Measurements from ENCODE around the gene KIF13A.
"Not testable (repeated sequence)": the region's sequence is repeated elsewhere in the genome, so short reads cannot be mapped to it uniquely, and the experiment has no call there.

The KIF13A gene

DNA sequence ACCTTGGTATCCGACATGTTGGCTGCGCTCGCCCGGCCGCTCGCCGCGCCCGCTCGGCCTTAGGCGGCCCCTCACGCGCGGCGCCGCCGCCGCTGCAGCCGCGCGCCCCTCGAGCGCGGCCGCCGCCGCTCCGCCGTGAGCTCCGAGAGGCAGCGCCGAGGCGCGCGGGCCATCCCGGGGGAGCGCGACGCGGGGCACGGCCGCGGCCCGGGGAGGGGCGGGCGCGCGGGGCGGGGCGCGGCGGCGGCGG is at the start of gene KIF13A:
Gene KIF13A, minus strand, starts transcription at position 189 of the 250 bp plus-strand sequence. Its CDS starts 172 bp downstream, at position 17.
- in situ Hi-C loops (cut with HindIII; ENCODE audit: low pct_ligation_motif_present, low pct_unique_long_range_greater_than_20kb, low sequenced_read_pairs): no loop called here
- DNase-seq: no peak

DNA sequence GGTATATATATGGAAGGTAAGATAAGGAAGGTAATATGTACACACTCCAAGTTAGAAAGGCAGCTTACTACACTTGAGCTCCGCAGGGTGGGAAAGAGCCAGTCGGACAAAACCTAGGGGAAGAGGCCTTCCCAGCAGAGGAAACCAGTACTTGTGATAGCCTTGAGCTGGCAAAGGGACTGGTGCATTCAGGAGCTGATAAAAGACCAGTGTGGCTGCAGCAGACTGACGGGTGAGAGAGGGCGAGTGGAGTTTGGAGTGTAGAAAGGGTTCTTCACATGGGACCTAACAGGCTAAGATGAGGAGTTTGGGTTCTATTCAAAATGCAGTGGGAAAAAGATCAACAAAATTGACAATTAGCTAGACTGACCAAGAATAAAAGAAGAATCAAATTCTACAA is 49.3 kb upstream of the KIF13A start:
- in situ Hi-C loops (cut with HindIII; ENCODE audit: low pct_ligation_motif_present, low pct_unique_long_range_greater_than_20kb, low sequenced_read_pairs): no loop called here
- DNase-seq: no peak

DNA sequence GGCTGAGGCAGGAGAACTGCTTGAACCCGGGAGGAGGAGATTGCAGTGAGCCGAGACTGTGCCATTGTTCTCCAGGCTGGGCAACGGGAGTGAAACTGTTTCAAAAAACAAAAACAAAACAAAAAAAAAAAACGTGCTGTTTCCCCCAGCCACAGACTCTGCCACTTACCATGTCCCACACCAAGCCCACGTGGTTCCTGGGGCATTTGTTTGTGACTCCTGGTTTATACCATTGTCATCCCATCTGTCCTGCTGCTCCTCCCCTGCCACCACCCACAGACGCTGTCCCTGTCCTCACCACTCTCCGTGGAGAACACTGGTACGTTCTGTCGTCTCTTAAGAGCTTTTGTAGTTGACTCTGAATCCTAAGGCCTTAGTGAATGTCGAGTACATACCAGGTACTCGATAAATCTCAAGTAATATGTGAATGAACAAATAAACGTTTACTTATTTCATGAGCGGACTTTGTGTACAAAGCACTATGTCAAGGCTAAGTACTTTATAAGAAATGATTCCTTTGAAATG is 48.0 kb upstream of the KIF13A start:
- DNase-seq: no peak
- in situ Hi-C loops (cut with HindIII; ENCODE audit: low pct_ligation_motif_present, low pct_unique_long_range_greater_than_20kb, low sequenced_read_pairs): no loop called here

DNA sequence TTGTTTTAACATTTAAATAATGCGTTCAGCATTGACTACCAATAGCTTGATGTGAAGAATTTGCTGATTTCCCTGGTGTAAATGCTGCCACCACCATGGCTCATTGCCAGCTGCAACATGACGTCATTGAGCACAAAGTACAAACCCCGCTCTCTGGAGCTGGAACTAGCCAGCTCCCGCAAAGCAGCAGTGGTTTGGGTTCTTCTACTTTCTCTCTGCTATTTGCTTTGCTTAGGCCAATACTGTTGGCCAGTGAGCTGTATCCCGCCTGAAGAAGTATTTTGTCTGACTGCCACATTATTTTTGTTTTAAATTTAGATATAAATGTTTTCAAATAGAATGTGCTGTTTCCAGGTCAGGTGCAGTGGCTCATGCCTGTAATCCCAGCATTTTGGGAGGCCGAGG is 47.4 kb upstream of the KIF13A start:
- in situ Hi-C loops (cut with HindIII; ENCODE audit: low pct_ligation_motif_present, low pct_unique_long_range_greater_than_20kb, low sequenced_read_pairs): no loop called here
- no peak for DNase-seq

DNA sequence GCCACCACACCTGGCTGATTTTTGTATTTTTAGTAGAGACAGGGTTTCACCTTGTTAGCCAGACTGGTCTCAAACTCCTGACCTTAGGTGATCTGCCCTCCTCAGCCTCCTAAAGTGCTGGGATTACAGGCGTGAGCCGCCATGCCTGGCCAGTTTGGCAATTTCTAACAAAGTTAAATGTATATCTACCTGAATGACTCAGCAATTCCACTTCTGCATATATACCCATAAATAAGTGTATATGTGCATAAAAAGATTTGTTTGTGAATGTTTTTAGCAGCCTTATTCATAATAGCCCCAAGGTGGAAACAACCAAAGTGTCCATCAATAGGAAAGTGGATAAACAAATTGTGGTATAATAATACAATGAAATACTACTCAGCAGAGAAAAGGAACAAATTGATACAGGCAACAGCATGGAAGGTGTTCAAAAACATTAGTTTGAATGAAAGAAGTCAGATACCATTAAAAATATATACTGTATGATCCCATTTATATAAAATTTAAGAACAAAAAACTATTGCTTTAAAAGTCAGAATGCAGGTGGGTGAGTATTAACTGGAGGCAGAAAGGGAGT is 44.3 kb upstream of the KIF13A start:
- DNase-seq: no peak
- in situ Hi-C loops (cut with HindIII; ENCODE audit: low pct_ligation_motif_present, low pct_unique_long_range_greater_than_20kb, low sequenced_read_pairs): no loop called here

DNA sequence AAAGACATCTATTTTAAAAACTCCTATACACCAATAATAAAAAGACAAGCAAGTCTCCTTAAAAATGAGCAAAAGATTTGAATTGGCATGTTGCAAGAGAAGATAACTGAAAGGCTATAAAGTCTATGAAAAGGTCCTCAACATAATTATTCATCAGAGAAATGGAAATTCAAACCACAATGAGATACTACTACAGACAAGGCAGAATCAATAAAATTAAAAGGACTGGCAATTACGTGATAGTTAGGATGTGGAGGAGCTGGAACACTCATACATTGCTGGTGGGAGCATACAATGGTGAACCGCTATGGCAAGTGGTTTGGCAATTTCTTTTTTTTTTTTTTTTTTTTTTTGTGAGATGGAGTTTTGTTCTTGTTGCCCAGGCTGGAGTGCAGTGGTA is 43.8 kb upstream of the KIF13A start:
- in situ Hi-C loops (cut with HindIII; ENCODE audit: low pct_ligation_motif_present, low pct_unique_long_range_greater_than_20kb, low sequenced_read_pairs): no loop called here

DNA sequence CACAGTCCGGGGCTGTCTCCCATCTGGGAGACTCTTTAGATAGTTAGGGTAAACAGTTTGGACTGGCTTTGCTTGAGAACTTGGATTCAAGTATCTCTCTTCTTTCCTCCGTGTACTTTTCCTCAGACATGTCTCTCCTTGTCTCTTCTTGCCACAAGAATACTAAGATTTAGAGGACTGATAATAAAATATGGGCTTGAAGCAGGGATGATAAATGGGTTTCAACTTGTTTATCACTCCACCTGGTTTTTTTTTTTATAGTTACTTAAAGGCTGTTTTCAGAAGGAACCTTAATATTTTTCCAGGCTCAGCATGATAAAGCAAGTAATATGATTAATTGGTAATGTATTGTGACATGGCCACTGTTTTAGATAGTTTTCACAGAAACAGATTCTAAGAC is 40.9 kb upstream of the KIF13A start:
- in situ Hi-C loops (cut with HindIII; ENCODE audit: low pct_ligation_motif_present, low pct_unique_long_range_greater_than_20kb, low sequenced_read_pairs): no loop called here
- no peak for DNase-seq

More for the DNA sequence above, 43.8 kb upstream of the KIF13A start:
- DNase-seq: no peak

DNA sequence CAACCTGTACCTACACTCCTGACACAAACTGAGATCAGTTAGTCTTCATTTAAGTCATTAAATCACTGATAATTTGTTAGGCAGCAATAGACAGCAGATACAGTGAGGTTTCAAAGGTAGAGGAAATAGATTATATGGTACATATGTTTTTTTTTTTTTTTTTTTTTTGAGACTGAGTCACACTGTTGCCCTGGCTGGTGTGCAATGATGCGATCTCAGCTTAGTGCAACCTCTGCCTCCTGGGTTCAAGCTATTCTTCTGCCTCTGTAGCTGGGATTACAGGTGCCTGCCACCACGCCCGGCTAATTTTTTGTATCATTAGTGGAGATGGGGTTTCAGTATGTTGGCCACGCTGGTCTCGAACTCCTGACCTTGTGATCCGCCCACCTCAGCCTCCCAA is 38.2 kb upstream of the KIF13A start:
- in situ Hi-C loops (cut with HindIII; ENCODE audit: low pct_ligation_motif_present, low pct_unique_long_range_greater_than_20kb, low sequenced_read_pairs): no loop called here
- peak; percentile 10 for DNase-seq

DNA sequence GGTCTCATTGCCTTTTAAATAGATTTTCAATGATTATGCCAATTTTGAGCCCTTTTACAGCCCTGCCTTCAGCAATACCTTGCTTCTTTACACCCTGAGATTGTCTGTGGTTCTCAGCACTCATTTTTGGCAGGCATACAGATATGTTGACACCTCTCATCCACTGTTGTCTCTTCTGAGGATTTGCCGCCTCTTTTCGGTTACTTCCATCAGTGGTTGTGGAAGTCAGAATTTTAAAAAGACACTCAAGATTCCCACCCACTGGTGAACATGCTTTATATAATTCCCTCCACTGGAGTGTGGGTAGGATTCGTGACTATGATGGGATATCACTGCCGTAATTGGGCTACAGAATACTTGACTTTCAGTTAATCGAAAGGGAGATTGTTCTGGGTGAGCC is 37.4 kb upstream of the KIF13A start:
- in situ Hi-C loops (cut with HindIII; ENCODE audit: low pct_ligation_motif_present, low pct_unique_long_range_greater_than_20kb, low sequenced_read_pairs): no loop called here

DNA sequence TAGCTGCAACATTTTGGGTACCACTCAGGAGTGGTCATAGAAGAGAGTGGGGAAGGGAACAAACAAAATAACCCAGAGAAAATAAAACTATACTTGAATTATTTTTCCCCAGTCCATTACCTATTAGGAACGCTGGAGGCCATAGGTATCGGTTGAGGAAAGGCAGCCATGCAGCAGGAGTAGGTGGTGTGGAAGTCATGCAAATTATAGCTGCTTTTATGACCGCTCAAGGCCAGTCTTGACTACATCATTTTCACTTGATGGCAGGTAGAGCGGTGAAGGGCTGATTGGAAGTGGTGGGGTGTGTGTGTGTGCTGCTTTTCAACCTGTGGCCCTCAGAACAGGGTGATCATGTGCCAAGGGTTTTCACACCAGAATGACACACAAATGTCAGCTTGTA is 36.5 kb upstream of the KIF13A start:
- no peak for DNase-seq
- in situ Hi-C loops (cut with HindIII; ENCODE audit: low pct_ligation_motif_present, low pct_unique_long_range_greater_than_20kb, low sequenced_read_pairs): no loop called here

More for the DNA sequence above, 37.4 kb upstream of the KIF13A start:
- DNase-seq: no peak

DNA sequence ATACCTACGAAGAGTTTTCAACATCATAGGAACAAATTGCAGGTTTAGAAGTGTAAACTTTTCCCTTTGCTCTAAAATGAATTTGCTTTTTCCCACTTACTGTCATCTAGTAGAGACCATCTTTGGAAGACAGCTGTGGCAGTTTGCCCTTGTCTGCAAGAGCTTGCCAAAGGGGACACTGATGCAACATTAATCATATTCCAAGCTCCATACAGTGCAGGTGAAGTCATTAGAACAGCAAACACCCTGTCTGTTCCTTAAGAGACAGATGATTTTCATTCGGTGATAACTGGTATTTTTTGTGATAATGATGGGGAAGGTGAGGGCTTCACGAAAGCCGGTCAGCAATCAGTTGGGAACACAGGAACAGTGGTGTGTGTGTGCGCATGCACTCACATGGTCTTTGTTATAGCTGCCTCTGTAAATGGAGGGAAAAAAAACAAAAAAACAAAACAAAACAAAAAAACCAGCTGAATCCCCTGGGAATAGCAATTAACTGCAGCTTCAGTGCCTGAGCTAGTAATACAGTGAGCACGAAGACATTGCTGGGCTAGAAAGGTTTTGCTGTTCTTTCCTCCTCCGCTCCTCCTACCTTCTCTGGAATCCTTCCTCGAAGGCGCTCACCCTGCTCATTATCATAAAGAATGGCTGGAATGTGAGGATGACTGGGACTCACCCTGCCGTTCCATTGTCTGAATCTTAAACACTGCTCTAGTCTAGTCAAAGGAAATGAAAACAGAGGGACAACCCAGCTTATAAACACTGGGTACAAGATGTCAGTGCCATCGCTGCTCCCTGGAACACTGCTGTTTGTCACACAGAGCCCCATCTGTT is 35.2 kb upstream of the KIF13A start:
- DNase-seq: peak; percentile 74
- in situ Hi-C loops (cut with HindIII; ENCODE audit: low pct_ligation_motif_present, low pct_unique_long_range_greater_than_20kb, low sequenced_read_pairs): no loop called here

DNA sequence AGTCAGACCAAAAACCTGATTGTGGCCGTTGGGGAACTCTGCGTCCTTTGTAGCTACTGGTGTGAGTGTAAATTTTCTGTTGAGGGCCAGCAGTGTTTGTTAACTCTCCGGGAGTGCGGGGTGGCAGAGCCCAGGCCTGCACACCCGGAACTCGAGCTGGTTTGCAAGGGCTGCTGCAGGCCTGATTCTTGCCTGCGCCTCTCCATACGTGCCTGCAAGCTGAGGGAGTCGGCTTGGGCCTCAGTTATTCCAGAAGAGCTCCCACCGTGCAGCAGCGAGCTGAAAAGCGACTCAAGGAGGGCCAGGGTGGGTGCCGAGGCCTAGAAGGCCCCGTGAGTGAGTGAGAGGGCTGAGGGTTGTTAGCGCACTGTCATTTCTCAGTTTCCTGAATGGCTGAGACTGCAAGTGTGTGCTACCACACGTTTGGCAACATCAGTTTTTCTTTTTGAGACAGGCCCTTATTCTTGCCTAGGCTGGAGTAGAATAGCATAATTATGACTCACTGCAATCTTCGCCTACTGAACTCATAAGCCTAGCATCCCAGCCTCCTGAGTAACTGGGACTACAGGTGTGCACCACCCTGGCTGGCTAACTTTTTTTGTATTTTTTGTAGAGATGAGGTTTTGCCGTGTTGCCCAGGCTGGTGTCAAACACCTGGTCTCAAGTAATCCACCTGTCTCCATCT is 33.9 kb upstream of the KIF13A start:
- in situ Hi-C loops (cut with HindIII; ENCODE audit: low pct_ligation_motif_present, low pct_unique_long_range_greater_than_20kb, low sequenced_read_pairs): no loop called here
- no peak for DNase-seq

DNA sequence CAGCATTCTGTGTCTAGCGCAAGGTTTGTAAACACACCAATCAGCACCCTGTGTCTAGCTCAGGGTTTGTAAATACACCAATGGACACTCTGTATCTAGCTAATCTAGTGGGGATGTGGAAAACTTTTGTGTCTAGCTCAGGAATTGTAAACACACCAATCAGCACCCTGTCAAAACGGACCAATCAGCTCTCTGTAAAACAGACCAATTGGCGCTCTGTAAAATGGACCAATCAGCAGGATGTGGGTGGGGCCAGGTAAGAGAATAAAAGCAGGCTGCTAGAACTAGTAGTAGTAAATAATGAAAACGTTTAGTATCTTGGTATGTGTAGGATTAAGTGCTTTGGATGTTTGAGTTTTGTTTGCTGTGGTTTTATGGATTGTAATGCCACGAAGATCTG is 33.1 kb upstream of the KIF13A start:
- in situ Hi-C loops (cut with HindIII; ENCODE audit: low pct_ligation_motif_present, low pct_unique_long_range_greater_than_20kb, low sequenced_read_pairs): not testable (repeated sequence)

DNA sequence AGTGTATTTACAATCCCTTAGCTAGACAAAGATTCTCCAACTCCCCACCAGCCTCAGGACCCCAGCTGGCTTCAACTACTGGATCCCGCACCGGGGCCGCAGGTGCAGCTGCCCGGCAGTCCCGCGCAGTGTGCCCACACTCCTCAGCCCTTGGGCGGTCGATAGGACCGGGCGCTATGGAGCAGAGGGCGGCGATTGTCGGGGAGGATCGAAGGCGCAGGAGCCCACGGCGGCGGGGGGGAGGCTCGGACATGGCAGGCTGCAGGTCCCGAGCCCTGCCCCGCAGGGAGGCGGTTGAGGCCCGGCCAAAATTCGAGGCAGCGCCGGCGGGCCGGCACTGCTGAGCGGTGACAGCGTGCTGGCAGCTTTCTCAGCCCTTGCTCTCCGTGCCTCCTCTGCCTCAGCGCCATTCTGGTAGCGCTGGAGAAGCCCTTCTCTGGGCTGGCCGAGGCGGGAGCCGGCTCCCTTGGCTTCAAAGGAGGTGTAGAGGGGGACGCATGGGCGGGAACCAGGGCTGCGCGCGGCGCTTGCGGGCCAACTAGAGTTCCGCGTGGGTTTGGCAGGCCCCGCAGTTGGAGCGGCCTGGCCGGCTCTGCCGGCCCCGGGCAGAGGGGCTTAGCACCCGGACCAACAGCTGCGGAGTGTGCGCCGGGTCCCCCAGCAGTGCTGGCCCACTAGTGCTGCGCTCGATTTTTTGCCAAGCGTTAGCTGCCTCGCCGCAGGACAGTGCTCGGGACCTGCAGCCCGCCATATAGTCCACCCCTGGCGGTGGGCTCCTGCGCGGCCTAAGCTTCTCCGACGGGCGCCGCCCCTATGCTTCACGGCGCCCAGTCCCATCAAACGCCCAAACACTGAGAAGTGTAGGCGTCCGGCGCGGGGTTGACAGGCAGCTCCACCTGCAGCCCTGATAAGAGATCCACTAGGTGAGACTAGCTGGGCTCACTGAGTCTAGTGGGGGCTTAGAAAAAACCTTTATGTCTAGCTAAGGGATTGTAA is 32.4 kb upstream of the KIF13A start:
- no peak for DNase-seq
- in situ Hi-C loops (cut with HindIII; ENCODE audit: low pct_ligation_motif_present, low pct_unique_long_range_greater_than_20kb, low sequenced_read_pairs): no loop called here

More for the DNA sequence above, 33.1 kb upstream of the KIF13A start:
- not testable (repeated sequence) for DNase-seq

DNA sequence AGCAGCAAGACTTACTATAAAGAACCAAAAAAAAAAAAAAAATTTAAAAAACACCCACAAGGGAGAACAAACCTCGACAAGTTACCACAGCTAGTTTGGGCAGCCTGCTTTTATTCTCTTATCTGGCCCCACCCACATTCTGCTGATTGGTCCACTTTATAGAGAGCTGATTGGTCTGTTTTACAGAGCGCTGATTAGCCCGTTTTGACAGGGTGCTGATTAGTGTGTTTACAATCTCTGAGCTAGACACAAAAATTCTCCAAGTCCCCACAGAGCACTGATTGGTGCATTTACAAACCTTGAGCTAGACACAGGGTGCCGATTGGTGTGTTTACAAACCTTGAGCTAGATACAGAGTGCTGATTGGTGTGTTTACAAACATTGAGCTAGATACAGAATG is 31.7 kb upstream of the KIF13A start:
- DNase-seq; in situ Hi-C loops (cut with HindIII; ENCODE audit: low pct_ligation_motif_present, low pct_unique_long_range_greater_than_20kb, low sequenced_read_pairs): not testable (repeated sequence)

DNA sequence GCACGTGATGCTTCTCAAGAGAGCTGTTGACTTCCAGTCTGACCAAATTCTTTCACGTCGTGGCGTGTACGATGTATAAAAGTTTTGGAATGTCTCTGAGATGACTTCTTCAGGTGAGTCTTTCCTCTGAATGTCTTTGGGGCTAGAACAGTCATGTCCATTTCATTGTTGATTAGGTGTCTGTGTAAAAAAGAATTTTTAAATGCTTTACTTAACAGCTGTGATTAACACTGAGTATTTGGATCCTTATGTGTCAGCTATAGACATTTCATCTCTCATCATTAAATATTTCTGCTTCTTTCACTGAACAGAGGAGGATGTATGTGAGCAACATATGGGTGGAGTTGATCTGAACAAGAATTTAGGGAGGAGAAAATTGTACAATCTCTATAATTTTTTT is 29.3 kb upstream of the KIF13A start:
- DNase-seq: no peak
- in situ Hi-C loops (cut with HindIII; ENCODE audit: low pct_ligation_motif_present, low pct_unique_long_range_greater_than_20kb, low sequenced_read_pairs): no loop called here

DNA sequence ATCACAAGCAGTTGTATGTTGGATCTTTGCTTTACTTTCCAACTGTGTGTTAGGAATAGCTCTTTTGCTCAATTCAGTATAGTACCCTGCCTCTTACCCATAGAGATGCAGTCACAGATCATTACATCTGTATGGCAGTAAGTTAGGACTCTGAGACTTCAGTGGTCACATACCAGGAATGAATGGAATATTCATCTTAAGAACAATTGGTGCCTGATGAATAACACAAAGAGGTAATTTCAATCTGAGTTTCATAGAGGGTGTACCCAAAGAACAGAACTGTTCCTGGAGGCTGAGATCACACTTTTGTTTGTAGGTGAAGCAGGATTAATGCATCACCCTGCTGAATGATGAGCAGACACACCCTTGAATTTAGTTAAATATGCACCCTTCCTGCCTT is 28.7 kb upstream of the KIF13A start:
- DNase-seq: peak; percentile 23
- in situ Hi-C loops (cut with HindIII; ENCODE audit: low pct_ligation_motif_present, low pct_unique_long_range_greater_than_20kb, low sequenced_read_pairs): no loop called here

DNA sequence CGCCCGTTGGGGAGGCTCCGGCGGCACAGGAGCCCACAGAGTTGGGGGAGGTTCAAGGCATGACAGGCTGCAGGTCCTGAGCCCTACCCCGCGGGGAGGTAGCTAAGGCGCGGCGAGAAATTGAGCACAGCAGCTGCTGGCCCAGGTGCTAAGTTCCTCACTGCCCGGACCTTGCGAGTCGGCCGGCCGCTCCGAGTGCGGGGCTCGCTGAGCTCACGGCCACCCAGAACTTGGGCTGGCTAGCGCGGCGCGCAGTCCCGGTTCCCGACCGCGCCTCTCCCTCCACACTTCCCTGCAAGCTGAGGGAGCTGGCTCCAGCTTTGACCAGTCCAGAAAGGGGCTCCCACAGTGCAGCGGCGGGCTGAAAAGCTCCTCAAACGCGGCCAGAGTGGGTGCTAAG is 23.9 kb upstream of the KIF13A start:
- no peak for DNase-seq
- in situ Hi-C loops (cut with HindIII; ENCODE audit: low pct_ligation_motif_present, low pct_unique_long_range_greater_than_20kb, low sequenced_read_pairs): no loop called here

Data from ACHN (cell line).